Activated naive CD8-positive, alpha-beta T cell treated with anti-CD3 and anti-CD28 coated beads, Interleukin-2, amount 50 U/mL, for 24 hours (primary cell): ENCODE results near the gene CRYBG3.

ENCODE experiments used
- ATAC-seq: fragments of 150-1000 bp; cut with Tn5 transposase; one replicate; pipeline ENCODE4 v1.10.0; 2021
- DNase-seq: peaks from one replicate; pipeline ENCODE4 v3.0.0; 2021
- H3K27ac Mint-ChIP-seq: one replicate; pipeline ENCODE4 v1.8.0; 2021; ENCODE audit warnings: mild to moderate bottlenecking, mixed read lengths
- H3K27me3 Mint-ChIP-seq: one replicate; pipeline ENCODE4 v1.8.0; 2021; ENCODE audit warnings: mixed read lengths
- H3K36me3 Mint-ChIP-seq: one replicate; pipeline ENCODE4 v1.8.0; 2021; ENCODE audit warnings: low read depth, mixed read lengths
- H3K4me1 Mint-ChIP-seq: one replicate; pipeline ENCODE4 v1.8.0; 2021; ENCODE audit warnings: mixed read lengths
- H3K4me3 Mint-ChIP-seq: one replicate; pipeline ENCODE4 v1.8.0; 2021; ENCODE audit warnings: mild to moderate bottlenecking, moderate library complexity, mixed read lengths
- H3K9me3 Mint-ChIP-seq: one replicate; pipeline ENCODE4 v1.8.0; 2021; ENCODE audit warnings: mixed read lengths

The CRYBG3 gene

GRCh38 chr3:97934980-97935695 is 113.3 kb downstream of the CRYBG3 start:
- ATAC-seq, result peak; percentile 39
- peaks cover 11% of the 10 kb centered on the region for H3K4me1 Mint-ChIP-seq
- peaks cover 11% of the 10 kb centered on the region for H3K36me3 Mint-ChIP-seq
- H3K9me3 Mint-ChIP-seq, result no peaks in the 10 kb centered on the region
- no peak overlapping the region for H3K4me3 Mint-ChIP-seq
- no peak overlapping the region for H3K27ac Mint-ChIP-seq
- H3K27me3 Mint-ChIP-seq, result no peaks in the 10 kb centered on the region
- DNase-seq, result no peak

DNA sequence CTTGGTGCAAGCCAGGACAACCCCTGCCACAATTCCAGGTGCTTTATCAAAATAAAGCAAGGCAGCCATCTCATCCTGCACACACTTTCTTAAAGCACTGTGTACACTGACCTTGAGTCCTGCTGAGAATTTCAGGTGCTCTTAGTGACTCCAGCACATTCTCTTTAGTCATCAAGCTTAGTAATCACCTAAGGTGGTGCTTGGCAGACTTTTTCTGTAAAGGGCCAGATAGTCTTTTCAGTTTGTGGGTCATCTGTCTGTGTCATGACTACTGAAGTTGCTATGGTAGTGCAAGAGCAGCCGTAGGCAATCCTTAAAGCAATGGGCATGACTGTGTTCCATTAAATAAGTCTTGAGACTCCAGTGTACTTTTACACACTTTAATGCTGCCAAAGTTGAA is 114.0 kb downstream of the CRYBG3 start:
- no peak overlapping the region for H3K4me3 Mint-ChIP-seq
- H3K27ac Mint-ChIP-seq, result no peak overlapping the region
- H3K4me1 Mint-ChIP-seq, result peaks cover 11% of the 10 kb centered on the region
- ATAC-seq, result peak; percentile 31
- H3K9me3 Mint-ChIP-seq, result no peaks in the 10 kb centered on the region
- H3K36me3 Mint-ChIP-seq, result peaks cover 14% of the 10 kb centered on the region
- no peaks in the 10 kb centered on the region for H3K27me3 Mint-ChIP-seq
- no peak for DNase-seq

DNA sequence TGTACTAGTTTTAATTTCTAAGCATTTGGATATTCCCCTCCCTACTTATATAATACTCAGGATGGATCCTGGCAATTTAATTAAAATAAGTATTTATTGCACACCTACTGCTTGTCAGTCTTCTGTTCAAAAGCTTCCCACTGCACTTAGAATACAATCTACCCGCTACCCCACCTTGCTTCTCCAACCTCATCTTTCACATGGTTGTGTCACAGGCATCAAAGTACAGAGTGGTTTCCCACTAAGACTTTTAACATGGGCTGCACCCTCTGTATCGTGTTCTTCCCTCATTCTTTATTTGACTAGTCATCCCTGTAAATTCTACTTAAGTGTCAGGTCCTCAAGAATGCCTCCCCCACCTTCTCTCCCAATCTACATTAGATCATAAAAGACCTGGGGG is 115.4 kb downstream of the CRYBG3 start:
- H3K4me3 Mint-ChIP-seq, result no peak overlapping the region
- ATAC-seq (no peak), DNase-seq (no peak)
- no peaks in the 10 kb centered on the region for H3K27me3 Mint-ChIP-seq
- no peak overlapping the region for H3K27ac Mint-ChIP-seq
- H3K9me3 Mint-ChIP-seq, result no peaks in the 10 kb centered on the region
- peaks cover 11% of the 10 kb centered on the region for H3K4me1 Mint-ChIP-seq
- H3K36me3 Mint-ChIP-seq, result peaks cover 12% of the 10 kb centered on the region

DNA sequence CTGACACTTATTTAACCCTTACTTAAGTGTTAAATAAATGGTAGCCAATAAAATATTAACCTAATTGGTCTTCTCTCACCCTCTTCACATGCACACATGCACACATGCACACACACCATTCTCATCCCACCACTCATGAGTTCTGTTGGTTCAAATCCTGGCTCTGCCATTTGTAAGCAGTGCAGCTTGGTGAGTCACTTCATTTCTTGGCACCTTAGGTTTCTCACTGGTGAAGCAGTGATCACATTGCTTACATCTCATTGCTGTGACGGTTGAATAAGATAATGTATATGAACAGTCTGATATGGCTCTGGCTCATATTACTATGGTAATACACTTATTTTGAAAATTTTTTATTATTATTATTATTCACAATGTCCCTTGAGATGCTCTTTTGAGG is 116.6 kb downstream of the CRYBG3 start:
- peak; percentile 21 for ATAC-seq
- H3K4me1 Mint-ChIP-seq, result peaks cover 13% of the 10 kb centered on the region
- no peaks in the 10 kb centered on the region for H3K9me3 Mint-ChIP-seq
- no peak for DNase-seq
- no peaks in the 10 kb centered on the region for H3K27me3 Mint-ChIP-seq
- no peak overlapping the region for H3K4me3 Mint-ChIP-seq
- H3K36me3 Mint-ChIP-seq, result peaks cover 18% of the 10 kb centered on the region
- no peak overlapping the region for H3K27ac Mint-ChIP-seq

GRCh38 chr3:97939401-97939800 is 117.6 kb downstream of the CRYBG3 start:
- H3K27ac Mint-ChIP-seq, result no peak overlapping the region
- H3K9me3 Mint-ChIP-seq, result no peaks in the 10 kb centered on the region
- no peaks in the 10 kb centered on the region for H3K27me3 Mint-ChIP-seq
- DNase-seq (no peak), ATAC-seq (no peak)
- H3K36me3 Mint-ChIP-seq, result peaks cover 26% of the 10 kb centered on the region
- H3K4me3 Mint-ChIP-seq, result no peak overlapping the region
- peaks cover 13% of the 10 kb centered on the region for H3K4me1 Mint-ChIP-seq

GRCh38 chr3:97940034-97940433 is 118.2 kb downstream of the CRYBG3 start:
- Mint-ChIP-seq H3K4me3 (no peak overlapping the region), H3K27ac (no peak overlapping the region), H3K9me3 (no peaks in the 10 kb centered on the region), H3K4me1 (peaks cover 10% of the 10 kb centered on the region), H3K27me3 (no peaks in the 10 kb centered on the region), H3K36me3 (peaks cover 29% of the 10 kb centered on the region)
- DNase-seq (no peak), ATAC-seq (no peak)

- Mint-ChIP-seq H3K27ac (no peak overlapping the region), H3K36me3 (peaks cover 40% of the 10 kb centered on the region)
- no peak for ATAC-seq
Observed at GRCh38 chr3:97942801-97943546, 121.2 kb downstream of the CRYBG3 start.

DNA sequence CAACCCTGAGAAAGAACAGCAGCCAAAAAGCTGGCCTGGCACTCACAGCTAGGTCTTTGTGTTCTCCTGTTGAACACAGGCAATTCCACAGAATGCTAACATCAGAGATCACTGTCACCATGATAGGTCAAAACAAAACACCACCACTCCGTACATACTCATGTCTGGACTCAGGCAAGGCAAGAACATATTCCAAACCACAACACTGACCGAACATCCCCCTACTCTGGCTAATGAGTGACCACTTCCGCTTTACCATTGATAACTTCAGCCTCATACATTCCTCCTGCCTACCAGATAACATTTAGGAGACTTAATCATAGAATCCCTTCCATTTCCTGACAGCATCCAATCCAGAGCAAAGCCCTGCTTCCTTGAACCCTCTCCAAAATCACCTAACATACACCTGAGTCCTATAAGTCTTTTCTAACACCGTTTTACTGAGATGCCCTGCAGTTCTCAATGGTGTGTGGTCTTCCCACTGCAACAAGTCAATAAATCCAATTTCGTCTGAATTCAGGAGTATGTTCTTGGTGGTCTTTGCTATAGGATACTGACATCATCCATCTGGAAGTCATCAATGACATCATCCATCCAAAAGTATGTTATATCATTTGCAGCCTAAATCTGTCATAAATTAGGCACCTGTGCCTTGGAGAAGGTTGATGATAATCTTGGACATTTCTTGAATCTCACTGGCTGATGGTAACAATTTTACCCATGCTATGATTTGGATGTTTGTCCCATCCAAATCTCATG is 126.7 kb downstream of the CRYBG3 start:
- H3K36me3 Mint-ChIP-seq, result peaks cover 61% of the 10 kb centered on the region
- no peak for ATAC-seq
- H3K27me3 Mint-ChIP-seq, result no peaks in the 10 kb centered on the region
- no peaks in the 10 kb centered on the region for H3K9me3 Mint-ChIP-seq
- no peak overlapping the region for H3K4me3 Mint-ChIP-seq
- H3K4me1 Mint-ChIP-seq, result no peaks in the 10 kb centered on the region
- no peak for DNase-seq
- H3K27ac Mint-ChIP-seq, result no peak overlapping the region

More at GRCh38 chr3:97942801-97943546, 121.2 kb downstream of the CRYBG3 start:
- Mint-ChIP-seq H3K27me3 (no peaks in the 10 kb centered on the region), H3K4me1 (peaks cover 3% of the 10 kb centered on the region), H3K9me3 (no peaks in the 10 kb centered on the region), H3K4me3 (no peak overlapping the region)
- no peak for DNase-seq

GRCh38 chr3:97949110-97949485 is 127.3 kb downstream of the CRYBG3 start:
- Mint-ChIP-seq H3K27ac (no peak overlapping the region), H3K4me1 (no peaks in the 10 kb centered on the region)
- ATAC-seq, result no peak

GRCh38 chr3:97949743-97950142 is 127.9 kb downstream of the CRYBG3 start:
- DNase-seq (no peak), ATAC-seq (no peak)
- no peak overlapping the region for H3K4me3 Mint-ChIP-seq
- H3K27me3 Mint-ChIP-seq, result no peaks in the 10 kb centered on the region
- no peak overlapping the region for H3K27ac Mint-ChIP-seq
- no peaks in the 10 kb centered on the region for H3K9me3 Mint-ChIP-seq
- H3K36me3 Mint-ChIP-seq, result peaks cover 62% of the 10 kb centered on the region
- H3K4me1 Mint-ChIP-seq, result no peaks in the 10 kb centered on the region

More at GRCh38 chr3:97949110-97949485, 127.3 kb downstream of the CRYBG3 start:
- H3K36me3 Mint-ChIP-seq, result peaks cover 59% of the 10 kb centered on the region
- H3K4me3 Mint-ChIP-seq, result no peak overlapping the region
- H3K9me3 Mint-ChIP-seq, result no peaks in the 10 kb centered on the region
- no peak for DNase-seq
- H3K27me3 Mint-ChIP-seq, result no peaks in the 10 kb centered on the region

DNA sequence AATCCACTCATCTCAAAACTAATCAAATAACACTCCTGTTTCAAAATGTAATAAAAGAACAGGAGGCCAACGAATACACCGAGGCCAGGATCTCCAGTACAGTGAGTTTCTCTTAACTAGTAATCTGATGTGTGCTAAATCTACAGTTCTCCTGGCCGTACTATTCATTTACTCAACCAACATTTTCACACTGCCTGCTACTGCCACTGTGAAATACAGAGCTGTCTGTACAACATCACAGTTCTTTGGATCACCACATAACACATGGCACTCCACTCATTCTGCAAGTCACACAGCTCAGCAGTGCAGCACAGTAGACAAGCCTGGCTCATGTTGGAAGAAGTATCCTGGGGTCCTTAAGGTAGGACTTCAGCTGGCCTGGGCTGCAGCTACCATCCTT is 128.5 kb downstream of the CRYBG3 start:
- H3K4me1 Mint-ChIP-seq, result no peaks in the 10 kb centered on the region
- ATAC-seq, result no peak
- DNase-seq, result no peak
- H3K27ac Mint-ChIP-seq, result no peak overlapping the region
- no peaks in the 10 kb centered on the region for H3K9me3 Mint-ChIP-seq
- peaks cover 62% of the 10 kb centered on the region for H3K36me3 Mint-ChIP-seq
- no peaks in the 10 kb centered on the region for H3K27me3 Mint-ChIP-seq
- no peak overlapping the region for H3K4me3 Mint-ChIP-seq

DNA sequence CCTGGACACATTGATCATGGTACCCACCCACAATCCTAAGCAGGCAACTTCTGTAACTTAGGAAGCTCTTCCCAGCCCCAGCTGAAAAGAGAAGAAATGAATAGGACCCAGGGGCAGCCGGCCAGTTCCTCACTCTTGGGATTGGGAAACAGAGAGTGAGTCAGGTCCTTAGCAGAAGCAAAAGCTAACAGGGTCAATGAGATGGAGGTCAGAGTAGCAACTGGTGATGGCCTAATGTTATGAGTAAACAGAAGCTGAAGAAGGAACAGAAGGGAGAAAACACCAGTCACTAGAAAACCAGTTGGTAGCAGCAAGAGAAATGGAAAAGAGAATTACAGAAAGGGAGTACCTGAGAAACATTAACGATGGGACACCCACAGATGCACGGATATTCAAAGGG is 130.5 kb downstream of the CRYBG3 start:
- H3K27me3 Mint-ChIP-seq, result no peaks in the 10 kb centered on the region
- H3K27ac Mint-ChIP-seq, result no peak overlapping the region
- DNase-seq (no peak), ATAC-seq (no peak)
- no peaks in the 10 kb centered on the region for H3K4me1 Mint-ChIP-seq
- peaks cover 61% of the 10 kb centered on the region for H3K36me3 Mint-ChIP-seq
- no peak overlapping the region for H3K4me3 Mint-ChIP-seq
- H3K9me3 Mint-ChIP-seq, result no peaks in the 10 kb centered on the region

GRCh38 chr3:97952872-97953271 is 131.1 kb downstream of the CRYBG3 start:
- H3K36me3 Mint-ChIP-seq, result peaks cover 61% of the 10 kb centered on the region
- H3K4me3 Mint-ChIP-seq, result no peak overlapping the region
- no peak for ATAC-seq
- no peaks in the 10 kb centered on the region for H3K4me1 Mint-ChIP-seq
- no peaks in the 10 kb centered on the region for H3K9me3 Mint-ChIP-seq
- no peak for DNase-seq
- H3K27me3 Mint-ChIP-seq, result no peaks in the 10 kb centered on the region
- H3K27ac Mint-ChIP-seq, result no peak overlapping the region

GRCh38 chr3:97954228-97954827 is 132.5 kb downstream of the CRYBG3 start:
- H3K27ac Mint-ChIP-seq, result no peak overlapping the region
- DNase-seq, result no peak

More at GRCh38 chr3:97954228-97954827, 132.5 kb downstream of the CRYBG3 start:
- Mint-ChIP-seq H3K4me1 (no peaks in the 10 kb centered on the region), H3K4me3 (no peak overlapping the region), H3K27me3 (no peaks in the 10 kb centered on the region), H3K36me3 (peaks cover 63% of the 10 kb centered on the region), H3K9me3 (no peaks in the 10 kb centered on the region)
- no peak for ATAC-seq
